ENCODE data around the gene IGF1R.

The IGF1R gene

GRCh38 chr15:98823616-98824015 lies 175.3 kb downstream of the IGF1R start:
- no peak overlapping the region for H3K27ac Mint-ChIP-seq (ENCODE audit: low read depth)

GRCh38 chr15:98824595-98824994 lies 176.3 kb downstream of the IGF1R start:
- no peaks in the 10 kb centered on the region for H3K27me3 Mint-ChIP-seq
- H3K4me3 Mint-ChIP-seq = no peak overlapping the region
- H3K36me3 Mint-ChIP-seq (ENCODE audit: insufficient read depth) = peaks cover 5% of the 10 kb centered on the region
- ATAC-seq (replicated peaks; ENCODE audit: extremely low read depth, poor library complexity, severe bottlenecking) (no peak), DNase-seq (ENCODE audit: low spot score in 2 of 2) (no peak)
- no peak overlapping the region for H3K27ac Mint-ChIP-seq (ENCODE audit: low read depth)
- H3K4me1 Mint-ChIP-seq = no peaks in the 10 kb centered on the region
- H3K9me3 Mint-ChIP-seq = no peaks in the 10 kb centered on the region

More at GRCh38 chr15:98823616-98824015, 175.3 kb downstream of the IGF1R start:
- Mint-ChIP-seq H3K4me3 (no peak overlapping the region), H3K4me1 (no peaks in the 10 kb centered on the region), H3K36me3 (ENCODE audit: insufficient read depth) (peaks cover 5% of the 10 kb centered on the region), H3K27me3 (no peaks in the 10 kb centered on the region), H3K9me3 (no peaks in the 10 kb centered on the region)
- DNase-seq (ENCODE audit: low spot score in 2 of 2) = no peak
- no peak for ATAC-seq (replicated peaks; ENCODE audit: extremely low read depth, poor library complexity, severe bottlenecking)

- peaks cover 11% of the 10 kb centered on the region for H3K27me3 Mint-ChIP-seq
- H3K27ac Mint-ChIP-seq (ENCODE audit: low read depth) = no peak overlapping the region
- no peaks in the 10 kb centered on the region for H3K4me1 Mint-ChIP-seq
- no peak for ATAC-seq (replicated peaks; ENCODE audit: extremely low read depth, poor library complexity, severe bottlenecking)
- DNase-seq (ENCODE audit: low spot score in 2 of 2) = no peak
- H3K4me3 Mint-ChIP-seq = no peak overlapping the region
- H3K9me3 Mint-ChIP-seq = peaks cover 8% of the 10 kb centered on the region
- H3K36me3 Mint-ChIP-seq (ENCODE audit: insufficient read depth) = peaks cover 3% of the 10 kb centered on the region
These were observed 178.3 kb downstream of the IGF1R start for GRCh38 chr15:98826658-98827057.

GRCh38 chr15:98827217-98827616 lies 178.9 kb downstream of the IGF1R start:
- Mint-ChIP-seq H3K9me3 (peaks cover 14% of the 10 kb centered on the region), H3K27me3 (peaks cover 16% of the 10 kb centered on the region), H3K36me3 (ENCODE audit: insufficient read depth) (peaks cover 3% of the 10 kb centered on the region), H3K4me3 (no peak overlapping the region), H3K27ac (ENCODE audit: low read depth) (no peak overlapping the region), H3K4me1 (no peaks in the 10 kb centered on the region)
- DNase-seq (ENCODE audit: low spot score in 2 of 2) (no peak), ATAC-seq (replicated peaks; ENCODE audit: extremely low read depth, poor library complexity, severe bottlenecking) (no peak)

GRCh38 chr15:98830034-98830634 lies 181.8 kb downstream of the IGF1R start:
- DNase-seq (ENCODE audit: low spot score in 2 of 2) (no peak), ATAC-seq (replicated peaks; ENCODE audit: extremely low read depth, poor library complexity, severe bottlenecking) (no peak)
- Mint-ChIP-seq H3K27me3 (peaks cover 30% of the 10 kb centered on the region), H3K4me1 (no peaks in the 10 kb centered on the region), H3K9me3 (peaks cover 14% of the 10 kb centered on the region), H3K4me3 (no peak overlapping the region), H3K27ac (ENCODE audit: low read depth) (no peak overlapping the region), H3K36me3 (ENCODE audit: insufficient read depth) (peaks cover 3% of the 10 kb centered on the region)

GRCh38 chr15:98834976-98835375 lies 186.6 kb downstream of the IGF1R start:
- no peak overlapping the region for H3K4me3 Mint-ChIP-seq
- H3K9me3 Mint-ChIP-seq = peaks cover 14% of the 10 kb centered on the region
- peaks cover 50% of the 10 kb centered on the region for H3K27me3 Mint-ChIP-seq
- H3K36me3 Mint-ChIP-seq (ENCODE audit: insufficient read depth) = no peaks in the 10 kb centered on the region
- no peak for DNase-seq (ENCODE audit: low spot score in 2 of 2)
- H3K4me1 Mint-ChIP-seq = no peaks in the 10 kb centered on the region
- no peak for ATAC-seq (replicated peaks; ENCODE audit: extremely low read depth, poor library complexity, severe bottlenecking)
- H3K27ac Mint-ChIP-seq (ENCODE audit: low read depth) = no peak overlapping the region

GRCh38 chr15:98835876-98836275 lies 187.5 kb downstream of the IGF1R start:
- no peaks in the 10 kb centered on the region for H3K4me1 Mint-ChIP-seq
- H3K36me3 Mint-ChIP-seq (ENCODE audit: insufficient read depth) = no peaks in the 10 kb centered on the region
- peaks cover 14% of the 10 kb centered on the region for H3K9me3 Mint-ChIP-seq
- peaks cover 56% of the 10 kb centered on the region for H3K27me3 Mint-ChIP-seq
- no peak overlapping the region for H3K4me3 Mint-ChIP-seq
- ATAC-seq (replicated peaks; ENCODE audit: extremely low read depth, poor library complexity, severe bottlenecking) (no peak), DNase-seq (ENCODE audit: low spot score in 2 of 2) (no peak)
- no peak overlapping the region for H3K27ac Mint-ChIP-seq (ENCODE audit: low read depth)

GRCh38 chr15:98838387-98839259 lies 190.3 kb downstream of the IGF1R start:
- no peak for ATAC-seq (replicated peaks; ENCODE audit: extremely low read depth, poor library complexity, severe bottlenecking)
- Mint-ChIP-seq H3K4me3 (no peak overlapping the region), H3K4me1 (no peaks in the 10 kb centered on the region)

GRCh38 chr15:98840053-98840452 lies 191.7 kb downstream of the IGF1R start:
- peaks cover 35% of the 10 kb centered on the region for H3K27me3 Mint-ChIP-seq
- H3K4me1 Mint-ChIP-seq = no peaks in the 10 kb centered on the region
- ATAC-seq (replicated peaks; ENCODE audit: extremely low read depth, poor library complexity, severe bottlenecking) = no peak
- H3K9me3 Mint-ChIP-seq = no peaks in the 10 kb centered on the region
- H3K36me3 Mint-ChIP-seq (ENCODE audit: insufficient read depth) = no peaks in the 10 kb centered on the region
- H3K4me3 Mint-ChIP-seq = no peak overlapping the region
- no peak overlapping the region for H3K27ac Mint-ChIP-seq (ENCODE audit: low read depth)
- no peak for DNase-seq (ENCODE audit: low spot score in 2 of 2)

More at GRCh38 chr15:98838387-98839259, 190.3 kb downstream of the IGF1R start:
- no peaks in the 10 kb centered on the region for H3K36me3 Mint-ChIP-seq (ENCODE audit: insufficient read depth)
- DNase-seq (ENCODE audit: low spot score in 2 of 2) = no peak
- no peaks in the 10 kb centered on the region for H3K9me3 Mint-ChIP-seq
- peaks cover 35% of the 10 kb centered on the region for H3K27me3 Mint-ChIP-seq
- H3K27ac Mint-ChIP-seq (ENCODE audit: low read depth) = no peak overlapping the region

- H3K36me3 Mint-ChIP-seq (ENCODE audit: insufficient read depth) = no peaks in the 10 kb centered on the region
- peaks cover 6% of the 10 kb centered on the region for H3K4me1 Mint-ChIP-seq
- no peak overlapping the region for H3K4me3 Mint-ChIP-seq
- H3K27ac Mint-ChIP-seq (ENCODE audit: low read depth) = no peak overlapping the region
- no peaks in the 10 kb centered on the region for H3K9me3 Mint-ChIP-seq
- H3K27me3 Mint-ChIP-seq = peaks cover 35% of the 10 kb centered on the region
- ATAC-seq (replicated peaks; ENCODE audit: extremely low read depth, poor library complexity, severe bottlenecking) (no peak), DNase-seq (ENCODE audit: low spot score in 2 of 2) (no peak)
These were observed 193.2 kb downstream of the IGF1R start for GRCh38 chr15:98841419-98841970.

GRCh38 chr15:98842192-98842972 lies 194.0 kb downstream of the IGF1R start:
- Mint-ChIP-seq H3K27ac (ENCODE audit: low read depth) (no peak overlapping the region), H3K36me3 (ENCODE audit: insufficient read depth) (no peaks in the 10 kb centered on the region), H3K9me3 (no peaks in the 10 kb centered on the region), H3K4me1 (peaks cover 6% of the 10 kb centered on the region), H3K27me3 (peaks cover 28% of the 10 kb centered on the region), H3K4me3 (no peak overlapping the region)
- ATAC-seq (replicated peaks; ENCODE audit: extremely low read depth, poor library complexity, severe bottlenecking) = no peak
- DNase-seq (ENCODE audit: low spot score in 2 of 2) = no peak

GRCh38 chr15:98842973-98843285 lies 194.6 kb downstream of the IGF1R start:
- no peak for ATAC-seq (replicated peaks; ENCODE audit: extremely low read depth, poor library complexity, severe bottlenecking)
- H3K36me3 Mint-ChIP-seq (ENCODE audit: insufficient read depth) = no peaks in the 10 kb centered on the region
- H3K9me3 Mint-ChIP-seq = no peaks in the 10 kb centered on the region

More at GRCh38 chr15:98842973-98843285, 194.6 kb downstream of the IGF1R start:
- Mint-ChIP-seq H3K4me3 (no peak overlapping the region), H3K4me1 (peaks cover 6% of the 10 kb centered on the region), H3K27ac (ENCODE audit: low read depth) (no peak overlapping the region), H3K27me3 (peaks cover 22% of the 10 kb centered on the region)
- DNase-seq (ENCODE audit: low spot score in 2 of 2) = no peak
